WTC11 (cell line): Measurements from ENCODE around the gene DAPK1. TPM values are rescaled to one million over a fixed set of nuclear protein-coding genes. Genes with fewer than 3 reads are reported as not detected.

Experiments used
- ATAC-seq: fragments of 200-7000 bp; cut with Tn5 transposase; 2 replicates; pipeline ENCODE4 v1.10.0; 2021; ENCODE audit warnings: mild to moderate bottlenecking, moderate library complexity
- CTCF ChIA-PET: fragments of 300-600 bp; sonication (Branson Sonifier 250); formaldehyde crosslinking; loops from one replicate; lab custom pipeline; 2021; ENCODE audit warnings: antibody characterized with exemption; lab: Charles Lee
- POLR2A ChIA-PET: fragments of 350-600 bp; sonication (Branson Sonifier 250); formaldehyde crosslinking; loops from one replicate; lab custom pipeline; 2021; ENCODE audit warnings: antibody characterized with exemption; lab: Charles Lee
- DNase-seq: peaks from one replicate; pipeline ENCODE4 v3.0.0; 2021; ENCODE audit warnings: low spot score
- H3K27ac Mint-ChIP-seq: 2 replicates; pipeline ENCODE4 v1.8.0; 2021; ENCODE audit warnings: mixed read lengths
- H3K27me3 Mint-ChIP-seq: 2 replicates; pipeline ENCODE4 v1.8.0; 2021; ENCODE audit warnings: low read depth, mild to moderate bottlenecking, moderate library complexity, mixed read lengths
- H3K36me3 Mint-ChIP-seq: 2 replicates; pipeline ENCODE4 v1.8.0; 2021; ENCODE audit warnings: mixed read lengths
- H3K4me1 Mint-ChIP-seq: 2 replicates; pipeline ENCODE4 v1.8.0; 2022; ENCODE audit warnings: mixed read lengths
- H3K4me3 Mint-ChIP-seq: 2 replicates; pipeline ENCODE4 v1.8.0; 2021; ENCODE audit warnings: mild to moderate bottlenecking, moderate library complexity, mixed read lengths
- H3K9me3 Mint-ChIP-seq: 2 replicates; pipeline ENCODE4 v1.8.0; 2021; ENCODE audit warnings: mixed read lengths
- AFF4 ChIP-seq: sonication (generic); formaldehyde crosslinking; IDR thresholded peaks from 2 replicates; pipeline ENCODE4 v1.8.1; 2023; ENCODE audit warnings: mild to moderate bottlenecking, missing genetic modification reagents, borderline replicate concordance
- ETV6 ChIP-seq: sonication (generic); formaldehyde crosslinking; IDR thresholded peaks from 2 replicates; pipeline ENCODE4 v1.8.1; 2022; ENCODE audit warnings: mild to moderate bottlenecking, missing genetic modification reagents
- FOXP4 ChIP-seq: sonication (generic); formaldehyde crosslinking; IDR thresholded peaks from 2 replicates; pipeline ENCODE4 v1.8.0; 2022; ENCODE audit warnings: mild to moderate bottlenecking, missing genetic modification reagents
- GTF2I ChIP-seq: fragments of 250-450 bp; sonication (Bioruptor Pico); conservative IDR thresholded peaks from 2 replicates; pipeline ENCODE4 v1.4.0; 2021; ENCODE audit warnings: mild to moderate bottlenecking
- IRF1 ChIP-seq: sonication (generic); formaldehyde crosslinking; IDR thresholded peaks from 2 replicates; pipeline ENCODE4 v1.8.0; 2023; ENCODE audit warnings: missing genetic modification reagents
- MLX ChIP-seq: sonication (generic); formaldehyde crosslinking; IDR thresholded peaks from 2 replicates; pipeline ENCODE4 v1.8.1; 2023; ENCODE audit warnings: mild to moderate bottlenecking, missing genetic modification reagents, moderate library complexity
- NR1H2 ChIP-seq: sonication (generic); formaldehyde crosslinking; IDR thresholded peaks from 2 replicates; pipeline ENCODE4 v1.9.0; 2021; ENCODE audit warnings: mild to moderate bottlenecking, moderate library complexity, missing genetic modification reagents
- PREB ChIP-seq: sonication (generic); formaldehyde crosslinking; IDR thresholded peaks from 2 replicates; pipeline ENCODE4 v1.8.1; 2022; ENCODE audit warnings: mild to moderate bottlenecking, missing genetic modification reagents, moderate library complexity, borderline replicate concordance
- PRRX2 ChIP-seq: fragments of 250-450 bp; sonication (Bioruptor Pico); IDR thresholded peaks from 2 replicates; pipeline ENCODE4 v1.8.0; 2021; ENCODE audit warnings: mild to moderate bottlenecking
- SOX15 ChIP-seq: fragments of 250-450 bp; sonication (Bioruptor Pico); IDR thresholded peaks from 2 replicates; pipeline ENCODE4 v1.9.0; 2021; ENCODE audit warnings: mild to moderate bottlenecking
- TP53 ChIP-seq: sonication (generic); formaldehyde crosslinking; IDR thresholded peaks from 2 replicates; pipeline ENCODE4 v1.8.1; 2023; ENCODE audit warnings: mild to moderate bottlenecking, missing genetic modification reagents
- ZMAT4 ChIP-seq: fragments of 250-450 bp; sonication (Bioruptor Pico); IDR thresholded peaks from 2 replicates; pipeline ENCODE4 v1.9.0; 2021; ENCODE audit warnings: mild to moderate bottlenecking
- ZNF232 ChIP-seq: sonication (generic); formaldehyde crosslinking; IDR thresholded peaks from 2 replicates; pipeline ENCODE4 v1.8.0; 2022; ENCODE audit warnings: mild to moderate bottlenecking, missing genetic modification reagents
- ZNF263 ChIP-seq: sonication (generic); formaldehyde crosslinking; IDR thresholded peaks from 2 replicates; pipeline ENCODE4 v1.8.1; 2022; ENCODE audit warnings: low read depth, mild to moderate bottlenecking, moderate library complexity, missing genetic modification reagents
- ZNF532 ChIP-seq: fragments of 250-450 bp; sonication (Bioruptor Pico); IDR thresholded peaks from 2 replicates; pipeline ENCODE4 v1.9.0; 2021; ENCODE audit warnings: mild to moderate bottlenecking, borderline replicate concordance
- ZSCAN18 ChIP-seq: fragments of 250-450 bp; sonication (Bioruptor Pico); IDR thresholded peaks from 2 replicates; pipeline ENCODE4 v2.1.2; 2022; ENCODE audit warnings: mild to moderate bottlenecking, moderate library complexity
- total RNA-seq: library from RNA; stranded (reverse); gene quantifications from 3 replicates; pipeline ENCODE4 v1.2.3, GENCODE V29; 2021

The DAPK1 gene
- total RNA-seq, 1 experiment from 2014 or later = 129 TPM

GRCh38 chr9:87732344-87732743 lies 234.7 kb downstream of the DAPK1 start (continued):
- TF ChIP-seq AFF4 (CRISPR knock-in tag) = no peak
- no peak for TF ChIP-seq ZNF532 (CRISPR knock-in tag)
- TF ChIP-seq SOX15 (CRISPR knock-in tag) = no peak

- 0 out of 2 replicates have a peak, but pooled peaks cover 8% of the 10 kb centered on the region for H3K4me1 Mint-ChIP-seq
- H3K36me3 Mint-ChIP-seq = peaks cover 5% of the 10 kb centered on the region; the same call in 1 of the 2 replicates
- peaks cover 3% of the 10 kb centered on the region for H3K9me3 Mint-ChIP-seq
- ATAC-seq = no peak
- no peak overlapping the region for H3K4me3 Mint-ChIP-seq
- CTCF ChIA-PET = no interaction called here
- H3K27ac Mint-ChIP-seq = no peak overlapping the region
- POLR2A ChIA-PET = no interaction called here
- H3K27me3 Mint-ChIP-seq = no peaks in the 10 kb centered on the region
- DNase-seq = no peak
- TF ChIP-seq ZNF232 (CRISPR knock-in tag) (no peak), PRRX2 (CRISPR knock-in tag) (no peak), ZNF532 (CRISPR knock-in tag) (no peak), IRF1 (CRISPR knock-in tag) (no peak), GTF2I (no peak), ZSCAN18 (CRISPR knock-in tag) (no peak), FOXP4 (CRISPR knock-in tag) (no peak), MLX (CRISPR knock-in tag) (no peak), PREB (CRISPR knock-in tag) (no peak), ZMAT4 (CRISPR knock-in tag) (no peak), NR1H2 (CRISPR knock-in tag) (no peak), ETV6 (CRISPR knock-in tag) (no peak), ZNF263 (CRISPR knock-in tag) (no peak), TP53 (CRISPR knock-in tag) (no peak)
Measured at GRCh38 chr9:87732756-87733155, 235.1 kb downstream of the DAPK1 start.
